ENCODE measurements around the gene CYSTM1. TPM values are rescaled to one million over a fixed set of nuclear protein-coding genes. Genes with fewer than 3 reads are reported as not detected.
A peak's percentile ranks its signal among the peaks of the same experiment; 100 is the strongest.

Gene CYSTM1
- total RNA-seq, 4 donors from 2014 or later = 304 to 593 (median 336) TPM

- ATAC-seq = no peak
- Histone ChIP-seq H3K4me3 (no peak overlapping the region), H3K9me3 (no peaks in the 10 kb centered on the region), H3K27ac (peak overlapping the region; percentile 72 to 86 (median 82)), H3K4me1 (peaks cover 70 to 74% of the 10 kb centered on the region in 2 donors), H3K36me3 (no peaks in the 10 kb centered on the region), H3K27me3 (no peaks in the 10 kb centered on the region)
- TF ChIP-seq, protein P1, sequence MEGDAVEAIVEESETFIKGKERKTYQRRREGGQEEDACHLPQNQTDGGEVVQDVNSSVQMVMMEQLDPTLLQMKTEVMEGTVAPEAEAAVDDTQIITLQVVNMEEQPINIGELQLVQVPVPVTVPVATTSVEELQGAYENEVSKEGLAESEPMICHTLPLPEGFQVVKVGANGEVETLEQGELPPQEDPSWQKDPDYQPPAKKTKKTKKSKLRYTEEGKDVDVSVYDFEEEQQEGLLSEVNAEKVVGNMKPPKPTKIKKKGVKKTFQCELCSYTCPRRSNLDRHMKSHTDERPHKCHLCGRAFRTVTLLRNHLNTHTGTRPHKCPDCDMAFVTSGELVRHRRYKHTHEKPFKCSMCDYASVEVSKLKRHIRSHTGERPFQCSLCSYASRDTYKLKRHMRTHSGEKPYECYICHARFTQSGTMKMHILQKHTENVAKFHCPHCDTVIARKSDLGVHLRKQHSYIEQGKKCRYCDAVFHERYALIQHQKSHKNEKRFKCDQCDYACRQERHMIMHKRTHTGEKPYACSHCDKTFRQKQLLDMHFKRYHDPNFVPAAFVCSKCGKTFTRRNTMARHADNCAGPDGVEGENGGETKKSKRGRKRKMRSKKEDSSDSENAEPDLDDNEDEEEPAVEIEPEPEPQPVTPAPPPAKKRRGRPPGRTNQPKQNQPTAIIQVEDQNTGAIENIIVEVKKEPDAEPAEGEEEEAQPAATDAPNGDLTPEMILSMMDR (IDR thresholded peaks at IDR 0.05 in 4 of 5, conservative IDR thresholded peaks at IDR 0.05 in 1 of 5) = no peak
- no peak for TF ChIP-seq POLR2A (IDR thresholded peaks at IDR 0.05)
- in situ Hi-C loops (cut with MboI; ENCODE audit: low sequenced_read_pairs in 4 of 4) = no loop called here
- intact Hi-C loops (cut with DNase I; ENCODE audit: low total_unique reads) = no loop called here
- DNase-seq = peak in 1 of 2 donors; percentile 12
These were observed 27.1 kb downstream of the CYSTM1 start for GRCh38 chr5:140202078-140202477.

DNA sequence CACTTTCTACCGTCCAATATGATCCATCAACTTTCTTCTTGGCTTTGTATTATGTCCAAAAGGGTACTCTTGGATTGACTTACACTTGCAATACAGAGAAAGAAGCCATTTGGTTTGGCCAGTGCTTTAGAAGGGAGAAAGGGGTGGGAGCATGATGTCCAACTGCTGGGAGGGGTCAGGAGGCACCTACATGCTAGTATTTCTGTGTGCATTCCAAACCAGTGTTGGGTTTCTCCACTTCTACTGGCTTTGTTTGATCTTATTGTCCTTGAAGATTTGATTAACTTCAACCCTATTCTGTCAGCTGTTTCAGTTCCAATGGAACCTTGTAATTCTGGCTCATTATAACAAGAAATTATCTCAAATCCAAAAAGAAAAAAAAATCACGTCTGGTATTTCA, 27.6 kb downstream of the CYSTM1 start:
- DNase-seq (no peak), ATAC-seq (no peak)
- H3K27me3 ChIP-seq = no peaks in the 10 kb centered on the region
- H3K36me3 ChIP-seq = no peaks in the 10 kb centered on the region
- no peak overlapping the region for H3K4me3 ChIP-seq
- intact Hi-C loops (cut with DNase I; ENCODE audit: low total_unique reads) = no loop called here
- in situ Hi-C loops (cut with MboI; ENCODE audit: low sequenced_read_pairs in 4 of 4) = no loop called here
- TF ChIP-seq, protein P1 (IDR thresholded peaks at IDR 0.05 in 4 of 5, conservative IDR thresholded peaks at IDR 0.05 in 1 of 5) = no peak
- no peak for TF ChIP-seq POLR2A (IDR thresholded peaks at IDR 0.05)
- peaks cover 72 to 73% of the 10 kb centered on the region in 2 donors for H3K4me1 ChIP-seq
- H3K9me3 ChIP-seq = no peaks in the 10 kb centered on the region
- H3K27ac ChIP-seq = peak overlapping the region; percentile 72 to 86 (median 82)

GRCh38 chr5:140205216-140205615, 30.2 kb downstream of the CYSTM1 start:
- H3K9me3 ChIP-seq = no peaks in the 10 kb centered on the region
- in situ Hi-C loops (cut with MboI; ENCODE audit: low sequenced_read_pairs in 4 of 4) (no loop called here), intact Hi-C loops (cut with DNase I; ENCODE audit: low total_unique reads) (no loop called here)
- ATAC-seq (peak; percentile 85 to 95), DNase-seq (peak; percentile 51 to 59)
- no peaks in the 10 kb centered on the region for H3K36me3 ChIP-seq
- peak overlapping the region; percentile 72 to 86 (median 82) for H3K27ac ChIP-seq
- H3K4me3 ChIP-seq = no peak overlapping the region
- H3K4me1 ChIP-seq = peaks cover 64 to 71% of the 10 kb centered on the region in 2 donors
- TF ChIP-seq POLR2A (IDR thresholded peaks at IDR 0.05) = no peak
- TF ChIP-seq, protein P1 (IDR thresholded peaks at IDR 0.05 in 4 of 5, conservative IDR thresholded peaks at IDR 0.05 in 1 of 5) = no peak
- H3K27me3 ChIP-seq = no peaks in the 10 kb centered on the region

DNA sequence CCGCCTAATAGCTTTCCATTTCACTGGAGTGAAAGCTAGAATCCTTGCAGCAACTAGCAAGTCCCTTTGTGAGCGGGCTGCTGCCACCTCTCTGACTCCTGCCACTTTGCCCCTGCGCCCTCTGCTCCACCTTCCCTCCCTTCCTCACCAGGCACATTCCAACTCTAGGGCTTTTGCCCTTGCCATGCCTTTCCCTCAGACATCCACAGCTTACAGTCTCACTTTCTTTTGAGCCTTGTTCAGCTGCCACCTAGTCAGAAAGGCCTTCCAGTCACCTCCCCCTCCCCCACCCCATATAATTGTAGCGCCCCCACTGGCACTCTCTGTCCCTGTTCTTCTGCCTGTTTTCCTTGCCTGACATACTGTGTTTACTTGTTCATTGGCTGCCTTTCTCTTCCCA, 31.0 kb downstream of the CYSTM1 start:
- Histone ChIP-seq H3K27me3 (no peaks in the 10 kb centered on the region), H3K36me3 (no peaks in the 10 kb centered on the region), H3K4me3 (no peak overlapping the region), H3K9me3 (no peaks in the 10 kb centered on the region), H3K27ac (peak overlapping the region; percentile 72 to 86 (median 82)), H3K4me1 (peaks cover 62 to 67% of the 10 kb centered on the region in 2 donors)
- TF ChIP-seq, protein P1 (IDR thresholded peaks at IDR 0.05 in 4 of 5, conservative IDR thresholded peaks at IDR 0.05 in 1 of 5) = no peak
- no peak for TF ChIP-seq POLR2A (IDR thresholded peaks at IDR 0.05)
- intact Hi-C loops (cut with DNase I; ENCODE audit: low total_unique reads) = no loop called here
- in situ Hi-C loops (cut with MboI; ENCODE audit: low sequenced_read_pairs in 4 of 4) = no loop called here
- DNase-seq (peak in 1 of 2 donors; percentile 69), ATAC-seq (peak; percentile 61 to 73)
